CD1c-positive myeloid dendritic cell (primary cell): ENCODE measurements around the gene RND1.
A peak's percentile ranks its signal among the peaks of the same experiment; 100 is the strongest.
"Not testable (repeated sequence)": the region's sequence is repeated elsewhere in the genome, so short reads cannot be mapped to it uniquely, and the experiment has no call there.

ENCODE experiments used
- DNase-seq: peaks from one replicate; pipeline ENCODE4 v3.0.0-alpha.2; 2016; ENCODE audit errors: extremely low spot score

The RND1 gene

GRCh38 chr12:48868451-48868850, 2.8 kb upstream of the RND1 start:
- no peak for DNase-seq

GRCh38 chr12:48866052-48866711, 512 bp upstream of the RND1 start:
- DNase-seq = no peak

- no peak for DNase-seq
Observed at GRCh38 chr12:48863291-48863690, 2.4 kb downstream of the RND1 start.

GRCh38 chr12:48862760-48863159, 2.9 kb downstream of the RND1 start:
- no peak for DNase-seq

GRCh38 chr12:48861111-48861510, 4.6 kb downstream of the RND1 start:
- DNase-seq = no peak

GRCh38 chr12:48860236-48860635, 5.4 kb downstream of the RND1 start:
- not testable (repeated sequence) for DNase-seq

GRCh38 chr12:48859607-48860006, 6.1 kb downstream of the RND1 start:
- DNase-seq = no peak

- no peak for DNase-seq
Observed at GRCh38 chr12:48858043-48858442, 7.6 kb downstream of the RND1 start.

GRCh38 chr12:48857278-48857994, 8.2 kb downstream of the RND1 start:
- DNase-seq = no peak

- no peak for DNase-seq
Observed at GRCh38 chr12:48856379-48856778, 9.3 kb downstream of the RND1 start.

- DNase-seq = not testable (repeated sequence)
Observed at GRCh38 chr12:48854932-48855331, 10.7 kb downstream of the RND1 start.

GRCh38 chr12:48854488-48854887, 11.2 kb downstream of the RND1 start:
- no peak for DNase-seq

- peak; percentile 95 for DNase-seq
Observed at GRCh38 chr12:48852734-48853688, 12.7 kb downstream of the RND1 start.

- DNase-seq = peak; percentile 98
Observed at GRCh38 chr12:48851883-48852733, 13.6 kb downstream of the RND1 start, which contains the start of gene DDX23. Gene DDX23, minus strand, starts transcription at chr12:48852163. Its CDS starts 6,381 bp downstream, at chr12:48845782.

- DNase-seq = not testable (repeated sequence)
Observed at GRCh38 chr12:48842021-48842420, 23.6 kb downstream of the RND1 start.

GRCh38 chr12:48838048-48838447, 27.6 kb downstream of the RND1 start:
- no peak for DNase-seq

- DNase-seq = no peak
Observed at GRCh38 chr12:48832321-48833060, 33.2 kb downstream of the RND1 start.

GRCh38 chr12:48831257-48831656, 34.4 kb downstream of the RND1 start:
- no peak for DNase-seq

GRCh38 chr12:48828841-48829575, 36.7 kb downstream of the RND1 start:
- DNase-seq = no peak

- no peak for DNase-seq
Observed at GRCh38 chr12:48828293-48828692, 37.4 kb downstream of the RND1 start.
